Parathyroid adenoma (tissue), 2 donors: ENCODE data around the gene FUT7.

Source experiments
- H2AFZ ChIP-seq: fragments of 300-600 bp; sonication (generic); one replicate; pipeline ENCODE4 v1.7.0; 2017; ENCODE audit warnings: antibody characterized with exemption, mild to moderate bottlenecking
- H3K27ac ChIP-seq: fragments of 300-600 bp; sonication (generic); one replicate; pipeline ENCODE4 v1.7.0; 2017
- H3K27me3 ChIP-seq: fragments of 300-600 bp; sonication (generic); one replicate; pipeline ENCODE4 v1.7.0; 2017; ENCODE audit warnings: low read length; ENCODE audit not compliant: control insufficient read depth, insufficient read depth
- H3K36me3 ChIP-seq: fragments of 300-600 bp; sonication (generic); one replicate; pipeline ENCODE4 v1.7.0; 2017; ENCODE audit warnings: low read length; ENCODE audit not compliant: control insufficient read depth, insufficient read depth
- H3K4me1 ChIP-seq: fragments of 300-600 bp; sonication (generic); one replicate; pipeline ENCODE4 v1.7.0; 2017; ENCODE audit warnings: control low read depth
- H3K4me2 ChIP-seq: fragments of 300-600 bp; sonication (generic); one replicate; pipeline ENCODE4 v1.7.0; 2017; ENCODE audit warnings: low read length
- H3K4me3 ChIP-seq: fragments of 300-600 bp; sonication (generic); one replicate; pipeline ENCODE4 v1.7.0; 2017; ENCODE audit warnings: low read depth, low read length
- H3K79me2 ChIP-seq: fragments of 300-600 bp; sonication (generic); one replicate; pipeline ENCODE4 v1.7.0; 2017; ENCODE audit warnings: control low read depth
- H3K9ac ChIP-seq: fragments of 300-600 bp; sonication (generic); one replicate; pipeline ENCODE4 v1.7.0; 2017; ENCODE audit warnings: mild to moderate bottlenecking
- H3K9me3 ChIP-seq: fragments of 300-600 bp; sonication (generic); one replicate; pipeline ENCODE4 v1.7.0; 2017; ENCODE audit warnings: low read length; ENCODE audit not compliant: control insufficient read depth
- CTCF ChIP-seq: fragments of 300-600 bp; sonication (generic); IDR thresholded peaks from one replicate; pipeline ENCODE4 v1.7.0; 2017; ENCODE audit warnings: antibody characterized with exemption, mild to moderate bottlenecking
- donor health status: primary hyperparathyroidism.

The FUT7 gene

GRCh38 chr9:136997371-136997770 lies 34.5 kb downstream of the FUT7 start:
- Histone ChIP-seq H3K27ac (no peak overlapping the region), H3K9ac (no peak overlapping the region), H3K9me3 (no peaks in the 10 kb centered on the region), H2AFZ (no peak overlapping the region), H3K36me3 (no peaks in the 10 kb centered on the region), H3K4me3 (no peak overlapping the region), H3K4me1 (no peaks in the 10 kb centered on the region), H3K4me2 (no peak overlapping the region), H3K27me3 (no peaks in the 10 kb centered on the region), H3K79me2 (no peaks in the 10 kb centered on the region)
- no peak for TF ChIP-seq CTCF

- H3K9me3 ChIP-seq = no peaks in the 10 kb centered on the region
- H3K79me2 ChIP-seq = no peaks in the 10 kb centered on the region
- no peaks in the 10 kb centered on the region for H3K36me3 ChIP-seq
- no peak within 1 kb of the TSS for H3K4me3 ChIP-seq
- no peak within 1 kb of the TSS for H3K4me2 ChIP-seq
- no peaks in the 10 kb centered on the region for H3K27me3 ChIP-seq
- H3K9ac ChIP-seq = no peak within 1 kb of the TSS
- H3K27ac ChIP-seq = no peak within 1 kb of the TSS
- H2AFZ ChIP-seq = no peak within 1 kb of the TSS
- no peak for TF ChIP-seq CTCF
- H3K4me1 ChIP-seq = no peaks in the 10 kb centered on the region
Observed at GRCh38 chr9:136996361-136997292, 35.3 kb downstream of the FUT7 start, which contains the start of gene CLIC3. TSS of gene CLIC3 (minus strand) at chr9:136996568. CDS start at chr9:136996543, 25 bp downstream.

- H3K9me3 ChIP-seq = no peaks in the 10 kb centered on the region
- H3K4me3 ChIP-seq = no peak overlapping the region
- H3K4me1 ChIP-seq = no peaks in the 10 kb centered on the region
- H3K27ac ChIP-seq = no peak overlapping the region
- H3K79me2 ChIP-seq = no peaks in the 10 kb centered on the region
- H3K4me2 ChIP-seq = no peak overlapping the region
- no peak overlapping the region for H3K9ac ChIP-seq
- no peaks in the 10 kb centered on the region for H3K36me3 ChIP-seq
- no peak overlapping the region for H2AFZ ChIP-seq
- no peaks in the 10 kb centered on the region for H3K27me3 ChIP-seq
- no peak for TF ChIP-seq CTCF
Observed at GRCh38 chr9:136995772-136996311, 36.0 kb downstream of the FUT7 start.

- Histone ChIP-seq H3K27ac (no peak overlapping the region), H3K9me3 (no peaks in the 10 kb centered on the region), H3K4me2 (no peak overlapping the region), H3K36me3 (no peaks in the 10 kb centered on the region), H3K27me3 (no peaks in the 10 kb centered on the region), H3K9ac (no peak overlapping the region), H2AFZ (no peak overlapping the region), H3K4me1 (no peaks in the 10 kb centered on the region), H3K4me3 (no peak overlapping the region), H3K79me2 (no peaks in the 10 kb centered on the region)
- no peak for TF ChIP-seq CTCF
Observed at GRCh38 chr9:136995362-136995761, 36.5 kb downstream of the FUT7 start.
